ENCODE data around the gene DICER1.

Gene DICER1

DNA sequence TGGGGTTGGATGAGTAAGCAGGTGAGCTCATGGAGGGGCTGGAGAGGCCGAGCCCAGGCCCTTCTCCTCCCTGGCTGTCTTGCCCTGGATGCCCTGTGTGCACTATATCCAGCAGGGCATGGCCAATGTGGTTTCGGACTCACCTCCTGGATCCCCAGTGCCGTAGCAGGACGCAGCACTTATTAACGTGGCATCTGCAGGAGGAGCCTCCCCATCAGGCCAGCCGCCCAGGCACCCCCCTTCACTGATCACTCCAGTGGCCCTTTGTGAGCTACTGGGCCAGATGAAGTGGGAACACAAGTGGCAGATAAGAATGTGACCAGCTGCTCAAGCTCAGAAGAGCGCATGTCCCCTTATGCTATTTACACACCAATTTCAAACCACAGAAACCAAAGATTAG is 43.1 kb upstream of the DICER1 start:
- H3K14ac ChIP-seq (ENCODE audit: low read length): no peak overlapping the region
- no peak overlapping the region for H2AK5ac ChIP-seq (ENCODE audit: low read depth, low read length)
- H3K4ac ChIP-seq (ENCODE audit: low read length): no peak overlapping the region
- H3K4me2 ChIP-seq (ENCODE audit: insufficient read depth, low read length, poor library complexity, severe bottlenecking): no peak overlapping the region
- no peak overlapping the region for H2BK5ac ChIP-seq (ENCODE audit: low read length)
- H2BK15ac ChIP-seq (ENCODE audit: low read length): no peak overlapping the region
- H4K8ac ChIP-seq (ENCODE audit: low read depth, low read length): no peak overlapping the region
- H3K36me3 ChIP-seq (replicated peaks in 1 of 2; ENCODE audit: control insufficient read depth in 2 of 2, insufficient read depth in 2 of 2, low read length in 2 of 2): peaks cover 0 to 6% of the 10 kb centered on the region in 2 donors
- no CpG with 5 or more reads among the region's 7 CpGs for WGBS, 2 donors (ENCODE audit: extremely low coverage in 2 of 2, insufficient read length in 2 of 2, insufficient replicate concordance in 1 of 2)
- no peak overlapping the region for H2BK12ac ChIP-seq (ENCODE audit: low read length)
- no peak overlapping the region for H2BK120ac ChIP-seq (ENCODE audit: low read depth, low read length)
- DNase-seq (ENCODE audit: low spot score): no peak
- no peaks in the 10 kb centered on the region for H3K27me3 ChIP-seq (ENCODE audit: control insufficient read depth in 3 of 3, insufficient read depth in 3 of 3, low read depth in 1 of 3, low read length in 3 of 3)
- peaks cover 0 to 8% of the 10 kb centered on the region in 2 donors for H3K4me1 ChIP-seq (ENCODE audit: control insufficient read depth in 2 of 2, insufficient read depth in 1 of 2, low read depth in 1 of 2, low read length in 2 of 2)
- H4K91ac ChIP-seq (ENCODE audit: low read depth, low read length, poor library complexity): no peak overlapping the region
- no peak overlapping the region for H3K9ac ChIP-seq (ENCODE audit: low read depth, low read length, poor library complexity)
- H3K79me1 ChIP-seq (ENCODE audit: low read depth, low read length): no peaks in the 10 kb centered on the region
- no peak overlapping the region for H2AFZ ChIP-seq (ENCODE audit: low read length)
- peak overlapping the region in 1 of 2 donors; percentile 33 for H3K4me3 ChIP-seq (ENCODE audit: low read length in 2 of 2)
- no peak overlapping the region for H3K23ac ChIP-seq (ENCODE audit: low read depth, low read length, poor library complexity)
- peaks cover 0 to 11% of the 10 kb centered on the region in 2 donors for H3K9me3 ChIP-seq (replicated peaks in 1 of 2; ENCODE audit: control insufficient read depth in 2 of 2, insufficient read depth in 1 of 2, low read depth in 1 of 2, low read length in 2 of 2)
- H3K27ac ChIP-seq (replicated peaks; ENCODE audit: low read length): no peak overlapping the region
- no peak overlapping the region for H3K18ac ChIP-seq (ENCODE audit: low read length)

DNA sequence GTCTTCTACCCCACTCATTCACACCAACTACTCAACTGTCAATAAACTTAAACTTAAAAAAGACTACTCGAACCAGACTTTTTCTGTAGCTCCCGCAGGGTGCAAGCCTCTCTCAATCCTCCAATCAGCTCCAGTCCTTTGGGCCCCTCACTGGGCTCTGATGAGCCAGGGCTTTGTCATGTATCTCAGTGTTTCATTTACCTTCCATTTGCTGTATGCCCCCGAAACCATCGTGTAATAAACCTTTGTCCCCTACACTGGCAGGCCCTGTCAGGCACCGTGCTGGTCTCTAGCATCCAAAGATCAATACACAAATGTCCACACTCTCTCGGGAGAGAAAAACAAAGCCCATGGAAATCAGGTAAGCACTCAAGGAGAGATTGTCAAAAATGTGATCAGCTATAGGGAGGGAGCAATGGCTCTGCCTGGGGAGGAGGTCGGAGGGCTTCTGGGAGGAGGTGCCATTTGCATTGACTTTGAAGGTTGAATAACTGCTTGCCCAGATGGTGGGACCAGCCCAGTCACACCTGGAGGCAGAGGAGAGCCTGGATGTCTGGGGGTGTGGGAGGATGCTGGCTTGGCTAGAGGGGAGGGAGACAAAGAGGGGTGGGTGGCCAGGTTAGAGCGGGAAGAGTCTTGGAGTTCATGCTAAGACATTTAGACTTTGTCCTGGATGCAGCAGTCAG is 42.1 kb upstream of the DICER1 start:
- WGBS, 2 donors (ENCODE audit: extremely low coverage in 2 of 2, insufficient read length in 2 of 2, insufficient replicate concordance in 1 of 2): no CpG with 5 or more reads among the region's 8 CpGs
- Histone ChIP-seq H3K14ac (ENCODE audit: low read length) (no peak overlapping the region), H2AK5ac (ENCODE audit: low read depth, low read length) (no peak overlapping the region), H2BK12ac (ENCODE audit: low read length) (no peak overlapping the region), H3K4me2 (ENCODE audit: insufficient read depth, low read length, poor library complexity, severe bottlenecking) (no peak overlapping the region), H3K4me3 (ENCODE audit: low read length in 2 of 2) (no peak overlapping the region), H3K23ac (ENCODE audit: low read depth, low read length, poor library complexity) (no peak overlapping the region), H2BK15ac (ENCODE audit: low read length) (no peak overlapping the region), H4K8ac (ENCODE audit: low read depth, low read length) (no peak overlapping the region), H4K91ac (ENCODE audit: low read depth, low read length, poor library complexity) (no peak overlapping the region), H3K18ac (ENCODE audit: low read length) (no peak overlapping the region), H2BK120ac (ENCODE audit: low read depth, low read length) (no peak overlapping the region), H3K4ac (ENCODE audit: low read length) (no peak overlapping the region), H2BK5ac (ENCODE audit: low read length) (no peak overlapping the region), H3K36me3 (replicated peaks in 1 of 2; ENCODE audit: control insufficient read depth in 2 of 2, insufficient read depth in 2 of 2, low read length in 2 of 2) (peaks cover 0 to 6% of the 10 kb centered on the region in 2 donors), H3K4me1 (ENCODE audit: control insufficient read depth in 2 of 2, insufficient read depth in 1 of 2, low read depth in 1 of 2, low read length in 2 of 2) (peaks cover 0 to 12% of the 10 kb centered on the region in 2 donors), H3K27me3 (ENCODE audit: control insufficient read depth in 3 of 3, insufficient read depth in 3 of 3, low read depth in 1 of 3, low read length in 3 of 3) (no peaks in the 10 kb centered on the region), H3K9ac (ENCODE audit: low read depth, low read length, poor library complexity) (no peak overlapping the region), H2AFZ (ENCODE audit: low read length) (no peak overlapping the region), H3K27ac (replicated peaks; ENCODE audit: low read length) (no peak overlapping the region), H3K79me1 (ENCODE audit: low read depth, low read length) (no peaks in the 10 kb centered on the region), H3K9me3 (replicated peaks in 1 of 2; ENCODE audit: control insufficient read depth in 2 of 2, insufficient read depth in 1 of 2, low read depth in 1 of 2, low read length in 2 of 2) (peaks cover 0 to 6% of the 10 kb centered on the region in 2 donors)
- no peak for DNase-seq (ENCODE audit: low spot score)

DNA sequence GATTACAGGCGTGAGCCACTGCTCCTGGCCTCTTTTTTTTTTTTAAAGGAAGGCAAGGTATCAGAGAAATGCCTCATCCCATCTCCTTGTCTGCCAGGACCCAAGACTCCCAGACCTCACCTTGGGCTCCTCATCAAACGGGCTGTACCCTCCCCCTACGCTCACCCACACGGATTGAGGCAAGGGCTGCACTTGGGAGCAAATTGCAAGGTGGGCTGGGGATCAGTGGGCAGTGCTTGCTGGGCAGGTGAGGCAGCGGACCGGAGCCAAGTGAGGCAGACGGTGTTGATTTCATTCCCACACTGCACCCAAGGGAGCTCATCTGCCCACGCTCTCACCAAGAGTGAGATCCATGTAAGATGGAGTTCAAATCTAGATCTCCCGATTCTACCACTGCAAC is 41.0 kb upstream of the DICER1 start:
- no peaks in the 10 kb centered on the region for H3K27me3 ChIP-seq (ENCODE audit: control insufficient read depth in 3 of 3, insufficient read depth in 3 of 3, low read depth in 1 of 3, low read length in 3 of 3)
- no peak overlapping the region for H4K91ac ChIP-seq (ENCODE audit: low read depth, low read length, poor library complexity)
- H2BK12ac ChIP-seq (ENCODE audit: low read length): no peak overlapping the region
- no peak overlapping the region for H3K4ac ChIP-seq (ENCODE audit: low read length)
- H3K27ac ChIP-seq (replicated peaks; ENCODE audit: low read length): no peak overlapping the region
- no peak overlapping the region for H2BK15ac ChIP-seq (ENCODE audit: low read length)
- no peak overlapping the region for H3K4me2 ChIP-seq (ENCODE audit: insufficient read depth, low read length, poor library complexity, severe bottlenecking)
- no peak overlapping the region for H3K14ac ChIP-seq (ENCODE audit: low read length)
- H2AK5ac ChIP-seq (ENCODE audit: low read depth, low read length): no peak overlapping the region
- H2AFZ ChIP-seq (ENCODE audit: low read length): no peak overlapping the region
- no peak overlapping the region for H3K9ac ChIP-seq (ENCODE audit: low read depth, low read length, poor library complexity)
- no peak overlapping the region for H2BK5ac ChIP-seq (ENCODE audit: low read length)
- H2BK120ac ChIP-seq (ENCODE audit: low read depth, low read length): no peak overlapping the region
- no peak overlapping the region for H3K23ac ChIP-seq (ENCODE audit: low read depth, low read length, poor library complexity)
- H3K4me1 ChIP-seq (ENCODE audit: control insufficient read depth in 2 of 2, insufficient read depth in 1 of 2, low read depth in 1 of 2, low read length in 2 of 2): peaks cover 0 to 12% of the 10 kb centered on the region in 2 donors
- H3K4me3 ChIP-seq (ENCODE audit: low read length in 2 of 2): no peak overlapping the region
- no peak overlapping the region for H4K8ac ChIP-seq (ENCODE audit: low read depth, low read length)
- no CpG with 5 or more reads among the region's 9 CpGs for WGBS, 2 donors (ENCODE audit: extremely low coverage in 2 of 2, insufficient read length in 2 of 2, insufficient replicate concordance in 1 of 2)
- H3K9me3 ChIP-seq (replicated peaks in 1 of 2; ENCODE audit: control insufficient read depth in 2 of 2, insufficient read depth in 1 of 2, low read depth in 1 of 2, low read length in 2 of 2): no peaks in the 10 kb centered on the region
- H3K79me1 ChIP-seq (ENCODE audit: low read depth, low read length): no peaks in the 10 kb centered on the region
- peak overlapping the region; percentile 60 for H3K18ac ChIP-seq (ENCODE audit: low read length)
- DNase-seq (ENCODE audit: low spot score): no peak
- peaks cover 0 to 2% of the 10 kb centered on the region in 2 donors for H3K36me3 ChIP-seq (replicated peaks in 1 of 2; ENCODE audit: control insufficient read depth in 2 of 2, insufficient read depth in 2 of 2, low read length in 2 of 2)

DNA sequence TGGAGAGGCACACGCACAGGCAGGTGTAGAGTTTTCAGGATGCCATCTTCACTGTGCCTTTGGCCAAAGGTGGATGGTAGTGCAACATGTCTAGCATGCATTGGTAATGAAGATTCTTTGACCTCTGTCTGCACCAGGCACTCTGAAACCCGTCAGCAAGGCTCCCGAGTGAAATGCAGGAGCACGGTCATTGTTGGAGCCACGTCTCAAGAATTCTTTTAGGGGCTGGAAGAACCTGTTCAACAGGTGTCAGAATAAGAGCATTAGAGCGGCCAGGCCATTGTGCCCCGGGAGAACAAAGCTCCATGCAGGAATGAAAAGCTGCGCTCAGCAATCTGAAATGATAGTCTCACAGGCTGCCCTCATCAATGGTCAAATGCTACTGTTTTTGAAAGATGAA is 40.2 kb upstream of the DICER1 start:
- no peak overlapping the region for H2BK120ac ChIP-seq (ENCODE audit: low read depth, low read length)
- no peaks in the 10 kb centered on the region for H3K79me1 ChIP-seq (ENCODE audit: low read depth, low read length)
- no peak overlapping the region for H2BK5ac ChIP-seq (ENCODE audit: low read length)
- no peak overlapping the region for H3K4ac ChIP-seq (ENCODE audit: low read length)
- no peaks in the 10 kb centered on the region for H3K36me3 ChIP-seq (replicated peaks in 1 of 2; ENCODE audit: control insufficient read depth in 2 of 2, insufficient read depth in 2 of 2, low read length in 2 of 2)
- H3K18ac ChIP-seq (ENCODE audit: low read length): no peak overlapping the region
- H3K23ac ChIP-seq (ENCODE audit: low read depth, low read length, poor library complexity): no peak overlapping the region
- no peak overlapping the region for H4K91ac ChIP-seq (ENCODE audit: low read depth, low read length, poor library complexity)
- no peaks in the 10 kb centered on the region for H3K27me3 ChIP-seq (ENCODE audit: control insufficient read depth in 3 of 3, insufficient read depth in 3 of 3, low read depth in 1 of 3, low read length in 3 of 3)
- H2BK15ac ChIP-seq (ENCODE audit: low read length): no peak overlapping the region
- H3K4me2 ChIP-seq (ENCODE audit: insufficient read depth, low read length, poor library complexity, severe bottlenecking): no peak overlapping the region
- H3K9me3 ChIP-seq (replicated peaks in 1 of 2; ENCODE audit: control insufficient read depth in 2 of 2, insufficient read depth in 1 of 2, low read depth in 1 of 2, low read length in 2 of 2): no peaks in the 10 kb centered on the region
- no peak overlapping the region for H2AK5ac ChIP-seq (ENCODE audit: low read depth, low read length)
- H3K4me3 ChIP-seq (ENCODE audit: low read length in 2 of 2): no peak overlapping the region
- DNase-seq (ENCODE audit: low spot score): no peak
- H4K8ac ChIP-seq (ENCODE audit: low read depth, low read length): no peak overlapping the region
- no peak overlapping the region for H2AFZ ChIP-seq (ENCODE audit: low read length)
- H3K27ac ChIP-seq (replicated peaks; ENCODE audit: low read length): no peak overlapping the region
- H3K4me1 ChIP-seq (ENCODE audit: control insufficient read depth in 2 of 2, insufficient read depth in 1 of 2, low read depth in 1 of 2, low read length in 2 of 2): peaks cover 0 to 12% of the 10 kb centered on the region in 2 donors
- no CpG with 5 or more reads among the region's 8 CpGs for WGBS, 2 donors (ENCODE audit: extremely low coverage in 2 of 2, insufficient read length in 2 of 2, insufficient replicate concordance in 1 of 2)
- H3K9ac ChIP-seq (ENCODE audit: low read depth, low read length, poor library complexity): no peak overlapping the region
- no peak overlapping the region for H3K14ac ChIP-seq (ENCODE audit: low read length)
- no peak overlapping the region for H2BK12ac ChIP-seq (ENCODE audit: low read length)

Measured in neuronal stem cell (in vitro differentiated cells).